WERI-Rb-1 (cell line): ENCODE data around the gene RADIL.

Source experiments
- DNase-seq: peaks from one replicate; pipeline ENCODE4 v3.0.0-alpha.2; 2020
- H3K27ac ChIP-seq: fragments of 250-450 bp; sonication (Bioruptor Pico); 2 replicates; pipeline ENCODE4 v1.5.1; 2020; ENCODE audit warnings: mild to moderate bottlenecking, moderate library complexity
- H3K27me3 ChIP-seq: fragments of 250-450 bp; sonication (Bioruptor Pico); 2 replicates; pipeline ENCODE4 v1.5.1; 2021; ENCODE audit warnings: mild to moderate bottlenecking, low read depth, moderate library complexity; ENCODE audit not compliant: insufficient read depth, severe bottlenecking
- H3K36me3 ChIP-seq: fragments of 250-450 bp; sonication (Bioruptor Pico); 2 replicates; pipeline ENCODE4 v1.5.1; 2020; ENCODE audit warnings: mild to moderate bottlenecking, moderate library complexity
- H3K4me3 ChIP-seq: 2 replicates; pipeline ENCODE4 v1.5.1; 2011; ENCODE audit warnings: low read depth, mild to moderate bottlenecking, control low read depth, low read length
- H3K9me3 ChIP-seq: fragments of 250-450 bp; sonication (Bioruptor Pico); 2 replicates; pipeline ENCODE4 v1.5.1; 2021; ENCODE audit warnings: mild to moderate bottlenecking, moderate library complexity; ENCODE audit not compliant: severe bottlenecking
- TF ChIP-seq, protein P1 (sequence below): IDR thresholded peaks from 2 replicates; pipeline ENCODE4 v1.5.1; 2011; ENCODE audit warnings: low read depth, mild to moderate bottlenecking, control low read depth, inconsistent platforms, low read length

The RADIL gene

DNA sequence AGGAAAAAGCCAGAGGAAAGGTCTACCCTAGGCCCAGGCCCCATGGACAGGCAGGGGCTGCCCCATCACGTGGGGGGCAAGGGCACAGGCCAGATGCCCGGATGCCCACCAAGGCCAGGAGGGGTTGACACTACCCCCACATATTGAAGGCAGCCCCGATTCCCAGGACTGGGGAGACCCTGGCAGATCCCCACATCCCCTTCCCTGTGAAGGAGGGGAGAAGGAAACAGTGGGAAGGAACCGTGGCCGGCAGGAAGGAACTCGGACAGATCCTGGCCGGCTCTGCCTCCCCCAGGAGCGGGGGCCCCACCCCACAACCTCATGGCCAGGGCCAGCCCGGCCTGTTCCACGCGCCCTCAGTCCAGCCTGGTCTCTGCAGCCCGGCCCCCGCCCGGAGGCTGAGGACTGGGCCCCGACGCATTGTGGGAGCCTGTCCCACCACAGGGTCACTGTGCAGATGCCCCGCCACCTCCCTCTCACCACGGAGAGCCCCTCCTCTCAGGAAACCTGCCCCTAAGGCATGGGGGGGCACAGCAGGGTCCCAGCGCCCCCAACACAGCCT lies 63.0 kb downstream of the RADIL start:
- Histone ChIP-seq H3K36me3 (no peaks in the 10 kb centered on the region), H3K9me3 (no peaks in the 10 kb centered on the region), H3K27ac (no peak overlapping the region), H3K4me3 (no peak overlapping the region), H3K27me3 (no peaks in the 10 kb centered on the region)
- no peak for DNase-seq
- TF ChIP-seq, protein P1, sequence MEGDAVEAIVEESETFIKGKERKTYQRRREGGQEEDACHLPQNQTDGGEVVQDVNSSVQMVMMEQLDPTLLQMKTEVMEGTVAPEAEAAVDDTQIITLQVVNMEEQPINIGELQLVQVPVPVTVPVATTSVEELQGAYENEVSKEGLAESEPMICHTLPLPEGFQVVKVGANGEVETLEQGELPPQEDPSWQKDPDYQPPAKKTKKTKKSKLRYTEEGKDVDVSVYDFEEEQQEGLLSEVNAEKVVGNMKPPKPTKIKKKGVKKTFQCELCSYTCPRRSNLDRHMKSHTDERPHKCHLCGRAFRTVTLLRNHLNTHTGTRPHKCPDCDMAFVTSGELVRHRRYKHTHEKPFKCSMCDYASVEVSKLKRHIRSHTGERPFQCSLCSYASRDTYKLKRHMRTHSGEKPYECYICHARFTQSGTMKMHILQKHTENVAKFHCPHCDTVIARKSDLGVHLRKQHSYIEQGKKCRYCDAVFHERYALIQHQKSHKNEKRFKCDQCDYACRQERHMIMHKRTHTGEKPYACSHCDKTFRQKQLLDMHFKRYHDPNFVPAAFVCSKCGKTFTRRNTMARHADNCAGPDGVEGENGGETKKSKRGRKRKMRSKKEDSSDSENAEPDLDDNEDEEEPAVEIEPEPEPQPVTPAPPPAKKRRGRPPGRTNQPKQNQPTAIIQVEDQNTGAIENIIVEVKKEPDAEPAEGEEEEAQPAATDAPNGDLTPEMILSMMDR, result no peak

DNA sequence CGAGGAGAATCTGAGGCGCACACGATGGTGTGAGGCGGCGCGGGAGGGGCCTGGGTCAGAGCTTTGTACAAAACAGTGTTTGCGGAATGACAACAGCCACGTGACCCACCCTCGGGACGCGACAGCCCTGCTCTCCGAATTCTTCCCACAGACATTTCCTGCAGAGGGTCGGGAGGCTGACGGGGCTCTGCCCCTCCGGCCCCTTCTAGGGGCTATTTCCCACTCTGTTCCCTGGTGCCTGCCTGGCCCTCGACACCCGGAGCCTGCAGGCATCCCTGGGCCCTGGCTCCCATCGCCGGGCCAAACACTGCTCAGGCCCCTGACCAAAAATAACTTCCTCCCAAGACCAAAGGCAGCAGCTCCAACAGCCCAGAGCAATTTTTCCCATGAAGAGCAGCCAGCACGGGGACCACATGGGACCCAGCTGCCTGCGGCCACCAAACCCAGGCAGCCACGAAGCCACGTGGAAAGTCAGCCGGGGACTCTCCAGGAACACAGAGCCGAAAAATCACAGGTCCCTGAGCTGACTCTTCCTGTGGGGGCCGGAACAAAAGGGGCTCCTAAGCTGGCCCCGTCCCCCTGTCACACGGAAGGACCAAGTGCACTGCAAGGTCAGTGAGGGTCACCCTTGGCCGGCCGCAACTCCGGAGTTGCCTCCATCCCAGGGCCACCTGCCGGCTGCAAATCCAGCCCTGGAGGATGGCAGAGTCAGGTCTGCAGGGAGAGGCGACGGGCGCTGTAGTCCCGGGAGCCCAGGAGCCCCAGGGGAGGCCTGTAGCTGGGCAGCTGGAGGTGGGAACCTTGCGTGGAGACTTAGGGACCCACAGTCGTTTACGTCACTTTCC lies 63.7 kb downstream of the RADIL start:
- TF ChIP-seq, protein P1, result no peak
- Histone ChIP-seq H3K4me3 (no peak overlapping the region), H3K9me3 (no peaks in the 10 kb centered on the region), H3K27ac (no peak overlapping the region), H3K27me3 (no peaks in the 10 kb centered on the region), H3K36me3 (peaks cover 4% of the 10 kb centered on the region)
- no peak for DNase-seq

GRCh38 chr7:4818000-4818794 lies 65.3 kb downstream of the RADIL start:
- Histone ChIP-seq H3K9me3 (no peaks in the 10 kb centered on the region), H3K36me3 (peaks cover 13% of the 10 kb centered on the region), H3K27ac (no peak overlapping the region), H3K27me3 (no peaks in the 10 kb centered on the region), H3K4me3 (no peak overlapping the region)
- TF ChIP-seq, protein P1, result no peak
- DNase-seq, result no peak

- Histone ChIP-seq H3K27me3 (no peaks in the 10 kb centered on the region), H3K9me3 (no peaks in the 10 kb centered on the region), H3K4me3 (no peak overlapping the region), H3K27ac (no peak overlapping the region), H3K36me3 (peaks cover 15% of the 10 kb centered on the region)
- no peak for DNase-seq
- TF ChIP-seq, protein P1, result no peak
These were observed 66.2 kb downstream of the RADIL start for GRCh38 chr7:4817178-4817901.

- no peak overlapping the region for H3K27ac ChIP-seq
- DNase-seq, result no peak
- TF ChIP-seq, protein P1, result no peak
- H3K4me3 ChIP-seq, result no peak overlapping the region
- H3K27me3 ChIP-seq, result no peaks in the 10 kb centered on the region
- H3K36me3 ChIP-seq, result peaks cover 15% of the 10 kb centered on the region
- H3K9me3 ChIP-seq, result no peaks in the 10 kb centered on the region
These were observed 67.0 kb downstream of the RADIL start for GRCh38 chr7:4816419-4817080.
